ENCODE measurements around the gene MTHFR. TPM values are rescaled to one million over a fixed set of nuclear protein-coding genes. Genes with fewer than 3 reads are reported as not detected.

Gene MTHFR
- polyA plus RNA-seq, 1 experiment: 8.4 TPM

DNA sequence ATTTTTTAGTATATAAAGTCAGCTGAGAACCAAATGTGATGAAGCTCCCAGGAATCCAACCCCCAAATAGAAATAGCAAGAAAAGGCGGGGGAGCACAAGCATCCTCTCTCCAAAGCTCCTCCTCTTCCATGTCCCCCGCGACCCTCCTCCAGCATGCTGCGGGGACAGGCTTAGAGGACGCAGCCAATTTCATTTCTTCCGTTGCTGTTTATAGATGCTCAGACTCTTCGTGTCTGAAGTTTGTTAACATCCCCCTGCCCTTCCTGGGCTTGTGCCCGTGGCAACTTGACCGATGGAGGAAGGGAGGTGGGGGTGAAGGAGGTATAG, 42.6 kb upstream of the MTHFR start:
- TF ChIP-seq, protein P1, sequence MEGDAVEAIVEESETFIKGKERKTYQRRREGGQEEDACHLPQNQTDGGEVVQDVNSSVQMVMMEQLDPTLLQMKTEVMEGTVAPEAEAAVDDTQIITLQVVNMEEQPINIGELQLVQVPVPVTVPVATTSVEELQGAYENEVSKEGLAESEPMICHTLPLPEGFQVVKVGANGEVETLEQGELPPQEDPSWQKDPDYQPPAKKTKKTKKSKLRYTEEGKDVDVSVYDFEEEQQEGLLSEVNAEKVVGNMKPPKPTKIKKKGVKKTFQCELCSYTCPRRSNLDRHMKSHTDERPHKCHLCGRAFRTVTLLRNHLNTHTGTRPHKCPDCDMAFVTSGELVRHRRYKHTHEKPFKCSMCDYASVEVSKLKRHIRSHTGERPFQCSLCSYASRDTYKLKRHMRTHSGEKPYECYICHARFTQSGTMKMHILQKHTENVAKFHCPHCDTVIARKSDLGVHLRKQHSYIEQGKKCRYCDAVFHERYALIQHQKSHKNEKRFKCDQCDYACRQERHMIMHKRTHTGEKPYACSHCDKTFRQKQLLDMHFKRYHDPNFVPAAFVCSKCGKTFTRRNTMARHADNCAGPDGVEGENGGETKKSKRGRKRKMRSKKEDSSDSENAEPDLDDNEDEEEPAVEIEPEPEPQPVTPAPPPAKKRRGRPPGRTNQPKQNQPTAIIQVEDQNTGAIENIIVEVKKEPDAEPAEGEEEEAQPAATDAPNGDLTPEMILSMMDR (IDR thresholded peaks at IDR 0.05; ENCODE audit: insufficient read depth, low read depth, low read length): no peak
- H3K4me3 ChIP-seq (ENCODE audit: low read depth, low read length): no peak overlapping the region
- DNase-seq (ENCODE audit: low read depth): no peak
- CTCF ChIA-PET: interaction anchor here (0.6 to 3.0 kb wide), 2 partner anchors 10 to 29 kb away, joined by 3 to 10 read pairs; no protein-coding TSS in a partner anchor
- H3K36me3 ChIP-seq (ENCODE audit: control insufficient read depth, insufficient read depth, low read length): peaks cover 11% of the 10 kb centered on the region
- H3K27me3 ChIP-seq (ENCODE audit: control insufficient read depth, insufficient read depth, low read length): peaks cover 2% of the 10 kb centered on the region; the same call in 1 of the 2 replicates
- POLR2A ChIA-PET: no interaction called here

DNA sequence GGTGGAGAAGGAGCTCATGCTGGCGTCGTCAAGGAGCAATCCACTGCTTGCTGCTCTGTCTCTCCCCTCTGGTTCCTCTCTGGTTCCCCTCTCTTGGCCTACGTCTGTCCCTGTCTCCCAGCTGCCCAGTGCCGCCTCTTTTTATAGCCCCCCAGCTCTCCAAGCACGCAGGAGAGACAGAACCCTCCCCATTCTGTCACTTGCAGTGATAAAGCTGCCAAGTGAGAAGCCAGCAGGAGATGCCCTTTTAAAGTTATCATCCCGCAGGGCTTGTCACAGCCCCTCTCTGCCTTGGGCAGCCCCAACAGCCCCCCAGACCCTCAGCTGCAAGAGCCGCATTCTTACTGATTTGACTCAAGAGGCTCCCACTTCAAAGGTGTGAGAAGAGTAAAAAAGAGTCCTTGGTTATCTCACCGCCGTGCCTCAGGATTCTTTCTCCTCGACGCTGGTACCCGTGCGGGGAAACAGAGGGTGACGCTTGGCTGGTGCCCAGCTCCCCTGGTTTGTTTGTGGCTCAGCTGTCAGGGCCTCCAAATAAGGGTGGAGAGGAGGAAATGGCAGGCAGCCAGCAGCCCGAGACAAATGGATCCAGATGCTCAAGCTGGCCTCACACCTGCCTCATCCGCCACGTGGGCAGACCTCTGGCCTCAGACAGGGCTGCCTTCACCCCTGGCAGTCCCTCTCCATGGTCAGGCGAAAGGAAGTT, 42.1 kb upstream of the MTHFR start, which contains the start of gene NPPA:
Gene NPPA, minus strand, starts transcription at position 117 of the 706 bp plus-strand sequence. Its CDS starts 99 bp downstream, at position 18.
- TF ChIP-seq, protein P1 (IDR thresholded peaks at IDR 0.05; ENCODE audit: insufficient read depth, low read depth, low read length): no peak
- no peak for DNase-seq (ENCODE audit: low read depth)
- no peak within 1 kb of the TSS for H3K4me3 ChIP-seq (ENCODE audit: low read depth, low read length)
- H3K36me3 ChIP-seq (ENCODE audit: control insufficient read depth, insufficient read depth, low read length): peaks cover 11% of the 10 kb centered on the region
- peaks cover 2% of the 10 kb centered on the region; the same call in 1 of the 2 replicates for H3K27me3 ChIP-seq (ENCODE audit: control insufficient read depth, insufficient read depth, low read length)
- CTCF ChIA-PET: interaction anchor here (0.6 to 3.0 kb wide), 3 partner anchors 9 to 60 kb away, joined by 3 to 10 read pairs (median 4); no protein-coding TSS in a partner anchor
- POLR2A ChIA-PET: no interaction called here

DNA sequence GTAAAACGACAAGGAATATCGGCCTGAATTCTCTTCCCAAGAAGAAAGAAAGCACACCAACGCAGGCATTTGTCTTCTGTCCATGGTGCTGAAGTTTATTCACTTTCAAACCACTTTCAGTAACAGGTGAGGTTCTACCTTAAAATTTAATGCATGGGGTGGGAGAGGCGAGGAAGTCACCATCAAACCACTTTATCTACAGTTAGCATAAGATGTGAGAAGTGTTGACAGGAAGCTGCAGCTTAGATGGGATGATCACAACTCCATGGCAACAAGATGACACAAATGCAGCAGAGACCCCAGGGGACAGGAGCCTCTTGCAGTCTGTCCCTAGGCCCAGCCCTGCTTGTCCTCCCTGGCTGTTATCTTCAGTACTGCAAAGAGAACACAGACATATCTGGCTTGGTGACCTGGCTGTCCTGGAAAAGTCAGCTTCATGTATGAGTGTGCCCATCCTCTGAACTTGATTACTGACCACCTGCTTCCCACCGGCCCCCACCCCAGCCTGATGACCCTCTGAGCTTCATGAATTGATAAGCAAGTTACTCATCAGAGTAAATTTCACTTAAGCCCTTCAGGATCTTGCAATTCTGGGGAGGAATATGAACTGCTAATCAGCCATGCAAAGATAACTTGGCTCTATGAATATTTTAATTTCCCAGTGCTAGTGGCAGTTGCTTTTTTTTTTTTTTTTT, 40.0 kb upstream of the MTHFR start:
- ChIA-PET POLR2A (no interaction called here), CTCF (no interaction called here)
- Histone ChIP-seq H3K4me3 (ENCODE audit: low read depth, low read length) (no peak overlapping the region), H3K36me3 (ENCODE audit: control insufficient read depth, insufficient read depth, low read length) (peaks cover 23% of the 10 kb centered on the region), H3K27me3 (ENCODE audit: control insufficient read depth, insufficient read depth, low read length) (no peaks in the 10 kb centered on the region)
- no peak for DNase-seq (ENCODE audit: low read depth)
- TF ChIP-seq, protein P1 (IDR thresholded peaks at IDR 0.05; ENCODE audit: insufficient read depth, low read depth, low read length): no peak

DNA sequence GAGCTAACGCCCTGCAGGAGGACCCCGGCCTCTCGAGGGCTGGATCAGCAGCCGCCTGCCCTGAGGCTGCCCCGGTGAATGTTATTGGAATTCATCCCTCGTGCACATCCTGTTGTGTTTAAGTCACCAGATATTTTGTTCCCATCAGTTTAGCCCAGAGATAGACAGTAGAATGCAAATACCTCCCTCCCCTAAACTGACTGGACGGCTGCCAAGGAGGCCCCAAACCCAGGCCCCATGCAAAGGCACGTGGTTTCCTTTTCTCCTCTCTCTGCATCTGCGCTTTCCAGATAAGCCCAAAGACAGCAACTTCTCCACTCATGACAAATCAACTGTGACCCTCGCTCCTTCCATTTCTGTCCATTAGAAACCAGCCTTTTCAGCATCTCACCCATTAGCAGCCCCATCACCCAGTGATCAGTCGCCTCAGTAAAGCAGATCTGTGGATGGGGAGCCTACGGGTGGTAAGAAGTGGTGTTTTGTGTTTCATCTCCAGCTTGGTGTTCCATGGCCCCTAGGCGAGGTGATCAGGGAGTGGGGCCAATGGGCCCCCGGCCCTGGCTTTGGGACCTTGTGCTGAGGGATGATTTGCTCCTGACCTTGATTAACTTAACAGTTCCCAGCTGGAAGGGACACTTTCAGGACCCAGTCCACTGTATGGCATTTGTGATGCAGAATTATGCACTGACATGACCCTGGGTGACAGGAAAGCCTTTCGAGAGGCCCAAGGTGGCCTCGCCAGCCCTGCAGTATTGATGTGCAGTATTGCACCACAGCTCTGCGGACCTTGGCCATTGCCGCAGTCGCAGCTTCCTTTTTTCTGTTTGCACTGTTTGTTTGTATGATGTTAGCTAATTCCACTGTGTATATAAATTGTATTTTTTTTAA, 36.6 kb upstream of the MTHFR start:
- H3K36me3 ChIP-seq (ENCODE audit: control insufficient read depth, insufficient read depth, low read length): peaks cover 45% of the 10 kb centered on the region
- ChIA-PET POLR2A (no interaction called here), CTCF (interaction anchor here (0.6 to 3.3 kb wide), 6 partner anchors 11 to 270 kb away, joined by 3 to 12 read pairs (median 4); no protein-coding TSS in a partner anchor)
- H3K27me3 ChIP-seq (ENCODE audit: control insufficient read depth, insufficient read depth, low read length): no peaks in the 10 kb centered on the region
- DNase-seq (ENCODE audit: low read depth): no peak
- TF ChIP-seq, protein P1 (IDR thresholded peaks at IDR 0.05; ENCODE audit: insufficient read depth, low read depth, low read length): no peak
- H3K4me3 ChIP-seq (ENCODE audit: low read depth, low read length): no peak overlapping the region
